GM10266 (cell line): Measurements from ENCODE around the gene LBR.

Source experiments
- DNase-seq: peaks from one replicate; pipeline ENCODE4 v3.0.0; 2012; ENCODE audit errors: extremely low spot score
- TF ChIP-seq, protein P1 (sequence below): IDR thresholded peaks from 2 replicates; pipeline ENCODE4 v1.5.1; 2012; ENCODE audit warnings: mild to moderate bottlenecking, low read depth; ENCODE audit not compliant: control insufficient read depth, insufficient read depth; ENCODE audit errors: missing control alignments

Gene LBR

DNA sequence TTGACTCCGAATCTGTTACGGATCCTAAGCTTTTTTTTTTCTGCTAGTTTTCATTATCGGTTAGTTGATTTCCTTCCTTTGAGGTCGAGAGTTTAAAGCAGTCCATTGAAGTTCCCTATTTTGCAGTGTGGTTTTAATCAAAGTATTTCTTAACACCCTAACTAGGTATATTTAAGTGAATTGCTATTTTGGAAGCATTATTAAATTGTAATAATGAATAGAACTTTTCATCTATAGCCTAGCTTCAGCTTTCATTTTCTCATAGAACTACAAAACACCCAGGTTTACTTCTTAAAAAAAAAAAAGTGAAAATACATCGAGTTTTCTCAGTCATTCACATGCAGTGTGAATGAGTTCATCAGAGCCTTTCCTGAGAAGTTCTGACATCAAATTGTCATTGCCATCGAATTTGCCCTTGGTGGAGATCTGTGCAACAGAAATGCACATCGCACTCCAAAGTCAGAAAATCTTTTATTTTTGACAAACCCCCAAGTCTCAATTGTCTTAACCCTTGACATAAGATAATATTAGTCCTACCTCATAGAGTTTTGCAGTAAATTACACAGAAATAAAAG lies 1.1 kb upstream of the LBR start:
- peak; percentile 32 for DNase-seq
- TF ChIP-seq, protein P1, sequence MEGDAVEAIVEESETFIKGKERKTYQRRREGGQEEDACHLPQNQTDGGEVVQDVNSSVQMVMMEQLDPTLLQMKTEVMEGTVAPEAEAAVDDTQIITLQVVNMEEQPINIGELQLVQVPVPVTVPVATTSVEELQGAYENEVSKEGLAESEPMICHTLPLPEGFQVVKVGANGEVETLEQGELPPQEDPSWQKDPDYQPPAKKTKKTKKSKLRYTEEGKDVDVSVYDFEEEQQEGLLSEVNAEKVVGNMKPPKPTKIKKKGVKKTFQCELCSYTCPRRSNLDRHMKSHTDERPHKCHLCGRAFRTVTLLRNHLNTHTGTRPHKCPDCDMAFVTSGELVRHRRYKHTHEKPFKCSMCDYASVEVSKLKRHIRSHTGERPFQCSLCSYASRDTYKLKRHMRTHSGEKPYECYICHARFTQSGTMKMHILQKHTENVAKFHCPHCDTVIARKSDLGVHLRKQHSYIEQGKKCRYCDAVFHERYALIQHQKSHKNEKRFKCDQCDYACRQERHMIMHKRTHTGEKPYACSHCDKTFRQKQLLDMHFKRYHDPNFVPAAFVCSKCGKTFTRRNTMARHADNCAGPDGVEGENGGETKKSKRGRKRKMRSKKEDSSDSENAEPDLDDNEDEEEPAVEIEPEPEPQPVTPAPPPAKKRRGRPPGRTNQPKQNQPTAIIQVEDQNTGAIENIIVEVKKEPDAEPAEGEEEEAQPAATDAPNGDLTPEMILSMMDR, result no peak

DNA sequence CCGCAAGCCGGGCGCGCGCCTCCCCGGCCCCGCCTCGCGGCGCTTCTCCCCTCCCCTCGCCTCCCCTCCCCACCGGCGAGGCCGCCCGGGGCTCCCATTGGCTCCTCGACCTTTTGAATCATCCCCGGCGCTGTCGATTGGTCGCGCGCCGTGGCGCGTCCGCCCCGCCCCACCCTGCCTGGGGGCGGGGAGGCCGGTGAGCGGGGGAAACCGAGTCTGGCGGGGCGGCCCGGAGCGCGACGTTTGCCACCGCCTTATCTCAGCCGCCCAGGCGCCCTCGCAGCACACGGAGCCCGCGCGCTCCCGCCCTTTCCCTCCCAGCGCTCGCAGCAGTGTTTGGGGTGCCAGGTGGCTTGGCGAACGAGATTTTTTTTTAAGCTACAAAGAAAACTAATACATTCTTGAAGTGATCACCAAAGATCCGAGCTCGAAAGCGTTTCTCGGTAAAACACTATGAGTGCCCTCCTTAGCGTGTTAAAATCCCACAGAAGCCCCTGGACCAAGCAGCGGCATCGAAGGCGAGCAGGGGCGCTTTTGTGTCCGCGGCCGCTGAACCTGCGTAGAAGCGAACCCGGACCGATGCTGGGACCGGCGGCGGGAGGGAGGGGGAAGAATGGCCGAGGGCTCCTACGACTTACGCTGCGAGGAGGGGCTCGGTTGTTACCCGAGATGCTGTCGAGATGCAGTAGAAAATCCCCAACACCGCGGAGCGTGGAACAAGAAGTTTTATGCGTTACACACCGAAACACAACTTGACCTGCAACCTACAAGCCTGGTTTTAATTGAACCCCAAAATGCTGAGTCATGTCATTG lies 436 bp upstream of the LBR start:
- peak; percentile 99 for DNase-seq
- TF ChIP-seq, protein P1, result no peak

GRCh38 chr1:225426395-225427234 lies 1.2 kb downstream of the LBR start:
- TF ChIP-seq, protein P1, result no peak
- DNase-seq, result peak; percentile 27

- no peak for DNase-seq
Observed at GRCh38 chr1:225425201-225425786, 2.5 kb downstream of the LBR start.

DNA sequence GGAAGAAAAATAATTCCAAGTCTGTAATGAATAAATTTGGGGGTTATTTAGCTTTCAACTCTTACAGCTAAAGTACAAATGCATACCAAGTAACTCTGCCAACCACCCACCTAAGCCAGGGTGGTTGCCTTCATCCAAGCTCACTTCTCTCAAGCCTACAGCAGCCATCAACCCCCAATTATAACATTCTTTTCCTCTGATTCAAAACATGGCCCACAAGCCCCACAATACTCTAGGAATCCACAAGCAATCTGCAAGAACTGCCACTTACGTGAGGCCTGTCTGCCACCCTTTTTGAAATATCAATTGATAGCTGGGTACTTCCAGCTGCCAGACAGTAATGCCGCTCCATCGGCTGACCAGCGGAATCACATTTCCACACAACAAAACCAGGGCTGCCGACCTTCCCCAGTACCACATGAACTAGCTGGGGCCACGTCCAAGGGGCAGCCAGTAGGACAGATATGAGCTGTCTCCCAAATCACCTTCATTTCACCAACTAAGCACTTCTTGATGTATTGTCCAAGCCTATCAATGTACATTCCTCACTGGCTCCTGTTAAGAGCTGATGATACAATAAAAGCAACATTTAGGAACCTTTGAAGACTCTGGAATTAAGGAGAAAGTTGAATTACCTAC lies 3.2 kb downstream of the LBR start:
- no peak for DNase-seq
- TF ChIP-seq, protein P1, result no peak

More at GRCh38 chr1:225425201-225425786, 2.5 kb downstream of the LBR start:
- TF ChIP-seq, protein P1, result no peak

- TF ChIP-seq, protein P1, result no peak
- no peak for DNase-seq
Observed at GRCh38 chr1:225423518-225423855, 4.4 kb downstream of the LBR start.
